Thyroid gland (tissue), 4 donors: Measurements from ENCODE around the gene NPR1. TPM values are rescaled to one million over a fixed set of nuclear protein-coding genes. Genes with fewer than 3 reads are reported as not detected.

Experiments used
- DNase-seq, 2 donors: peaks; one replicate each; pipeline ENCODE4 v3.0.0-alpha.2; 2019
- H3K27ac ChIP-seq, 3 donors: fragments of 200-600 bp; sonication (generic); 1 replicate in 2 of 3; 2 replicates in 1 of 3; pipeline ENCODE4 v1.5.1; 2016 to 2019; ENCODE audit warnings: mild to moderate bottlenecking in 1 of 3, moderate library complexity in 1 of 3
- H3K27me3 ChIP-seq: fragments of 200-600 bp; sonication (generic); one replicate; pipeline ENCODE4 v1.5.1; 2019
- H3K36me3 ChIP-seq, 2 donors: fragments of 200-600 bp; sonication (generic); one replicate each; pipeline ENCODE4 v1.5.1; 2016 to 2019
- H3K4me1 ChIP-seq, 2 donors: fragments of 200-600 bp; sonication (generic); one replicate each; pipeline ENCODE4 v1.5.1; 2017 to 2019
- H3K4me3 ChIP-seq, 3 donors: fragments of 200-600 bp; sonication (generic); replicated peaks in 1 of 3; 1 replicate in 2 of 3; 2 replicates in 1 of 3; pipeline ENCODE4 v1.5.1; 2016; ENCODE audit warnings: mild to moderate bottlenecking in 1 of 3
- H3K9me3 ChIP-seq: fragments of 200-600 bp; sonication (generic); one replicate; pipeline ENCODE4 v1.5.1; 2017
- CTCF ChIP-seq, 6 experiments: fragments of 200-600 bp in 3 of 6; fragments of 450-650 bp in 3 of 6; sonication (generic) in 3 of 6; IDR thresholded peaks; one replicate each; pipeline ENCODE4 v1.5.1; 2016 to 2019; ENCODE audit warnings: antibody characterized with exemption in 6 of 6, mild to moderate bottlenecking in 2 of 6, inconsistent platforms in 1 of 6, moderate library complexity in 1 of 6
- POLR2A ChIP-seq, 2 donors: fragments of 450-650 bp; IDR thresholded peaks; one replicate each; pipeline ENCODE4 v1.6.1; 2017; ENCODE audit warnings: antibody characterized with exemption in 2 of 2, mild to moderate bottlenecking in 2 of 2, moderate library complexity in 1 of 2
- WGBS, 2 donors: methylation state at CpG; one replicate each; pipeline ENCODE4 v1.1.5; 2017; 5-methylcytosine and 5-hydroxymethylcytosine counted together
- intact Hi-C: fragments of 100-400 bp; cut with DNase I; formaldehyde crosslinking; loops from one replicate; pipeline ENCODE4 v1.15.1; 2023
- total RNA-seq, 4 donors: library from RNA; depleted of rRNA; stranded (reverse); fragments of >200 nt; gene quantifications; one replicate each; pipeline ENCODE4 v1.2.3, GENCODE V29; 2016

The NPR1 gene
- total RNA-seq, 4 donors from 2014 or later, result 20.9 to 35.1 (median 30.0) TPM

- 50 to 58% methylated on average over 2 of the region's 2 CpGs for WGBS, 2 donors
- Histone ChIP-seq H3K27ac (peak overlapping the region in 2 of 3 donors; percentile 70 to 73), H3K27me3 (no peaks in the 10 kb centered on the region), H3K4me1 (peaks cover 21 to 35% of the 10 kb centered on the region in 2 donors), H3K36me3 (peaks cover 28 to 32% of the 10 kb centered on the region in 2 donors), H3K4me3 (no peak overlapping the region), H3K9me3 (no peaks in the 10 kb centered on the region)
- DNase-seq, result no peak
- TF ChIP-seq POLR2A (IDR thresholded peaks at IDR 0.05), result no peak
- no peak for TF ChIP-seq CTCF (IDR thresholded peaks at IDR 0.05)
- intact Hi-C loops, result no loop called here
Measured at GRCh38 chr1:153647346-153647714, 31.2 kb upstream of the NPR1 start.

- TF ChIP-seq CTCF (IDR thresholded peaks at IDR 0.05) (no peak), POLR2A (IDR thresholded peaks at IDR 0.05) (no peak)
- no peaks in the 10 kb centered on the region for H3K9me3 ChIP-seq
- peaks cover 21 to 43% of the 10 kb centered on the region in 2 donors for H3K4me1 ChIP-seq
- H3K36me3 ChIP-seq, result peaks cover 20 to 24% of the 10 kb centered on the region in 2 donors
- H3K4me3 ChIP-seq, result no peak overlapping the region
- intact Hi-C loops, result no loop called here
- H3K27me3 ChIP-seq, result no peaks in the 10 kb centered on the region
- 67 to 70% methylated on average over 10 of the region's 10 CpGs for WGBS, 2 donors
- DNase-seq, result peak; percentile 58 to 73
- H3K27ac ChIP-seq, result peak overlapping the region; percentile 40 to 73 (median 70)
Measured at GRCh38 chr1:153648000-153648643, 30.4 kb upstream of the NPR1 start.

GRCh38 chr1:153649137-153649862, 29.2 kb upstream of the NPR1 start:
- H3K4me1 ChIP-seq, result peaks cover 21 to 46% of the 10 kb centered on the region in 2 donors
- H3K36me3 ChIP-seq, result peaks cover 12 to 16% of the 10 kb centered on the region in 2 donors
- WGBS, 2 donors, result 63 to 67% methylated on average over 2 to 3 of the region's 3 CpGs
- H3K27me3 ChIP-seq, result no peaks in the 10 kb centered on the region
- no peaks in the 10 kb centered on the region for H3K9me3 ChIP-seq
- TF ChIP-seq POLR2A (IDR thresholded peaks at IDR 0.05) (no peak), CTCF (IDR thresholded peaks at IDR 0.05) (no peak)
- no peak for DNase-seq
- intact Hi-C loops, result no loop called here
- peak overlapping the region; percentile 10 to 64 (median 46) for H3K27ac ChIP-seq
- no peak overlapping the region for H3K4me3 ChIP-seq

- H3K9me3 ChIP-seq, result no peaks in the 10 kb centered on the region
- peak; percentile 42 to 77 for DNase-seq
- H3K36me3 ChIP-seq, result peaks cover 11 to 12% of the 10 kb centered on the region in 2 donors
- peak overlapping the region in 2 of 3 donors; percentile 46 to 64 for H3K27ac ChIP-seq
- H3K27me3 ChIP-seq, result no peaks in the 10 kb centered on the region
- no peak for TF ChIP-seq POLR2A (IDR thresholded peaks at IDR 0.05)
- no peak for TF ChIP-seq CTCF (IDR thresholded peaks at IDR 0.05)
- no peak overlapping the region for H3K4me3 ChIP-seq
- peaks cover 21 to 46% of the 10 kb centered on the region in 2 donors for H3K4me1 ChIP-seq
- intact Hi-C loops, result no loop called here
- 70 to 87% methylated on average over 2 of the region's 2 CpGs for WGBS, 2 donors
Measured at GRCh38 chr1:153649863-153650235, 28.6 kb upstream of the NPR1 start.

DNA sequence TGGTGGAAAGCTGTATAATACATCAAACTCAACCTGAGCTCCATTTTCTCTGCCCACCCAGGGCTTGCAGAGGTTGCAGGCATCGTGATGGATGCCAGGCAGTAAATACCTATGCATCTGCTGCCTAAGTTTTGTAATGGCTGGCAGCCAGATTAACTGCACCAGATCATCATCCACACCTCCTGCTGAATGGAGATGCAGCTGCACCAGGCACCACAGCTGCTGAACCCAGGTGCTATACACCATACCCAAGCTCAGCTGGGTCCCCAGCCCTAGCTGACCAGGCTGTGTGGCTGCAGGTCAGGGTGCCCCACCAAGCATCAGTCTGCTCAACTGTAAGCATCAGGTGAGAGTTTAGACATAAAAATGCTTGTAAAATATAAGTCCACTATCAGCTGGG, 26.7 kb upstream of the NPR1 start:
- intact Hi-C loops, result no loop called here
- no peaks in the 10 kb centered on the region for H3K9me3 ChIP-seq
- no peak for TF ChIP-seq POLR2A (IDR thresholded peaks at IDR 0.05)
- no peak for TF ChIP-seq CTCF (IDR thresholded peaks at IDR 0.05)
- H3K36me3 ChIP-seq, result no peaks in the 10 kb centered on the region
- 84 to 91% methylated on average over 1 of the region's 1 CpG for WGBS, 2 donors
- H3K4me3 ChIP-seq, result no peak overlapping the region
- no peak overlapping the region for H3K27ac ChIP-seq
- DNase-seq, result no peak
- H3K4me1 ChIP-seq, result peaks cover 17 to 41% of the 10 kb centered on the region in 2 donors
- no peaks in the 10 kb centered on the region for H3K27me3 ChIP-seq
